GM23338 (cell line): ENCODE measurements around the gene RSPH6A. TPM values are rescaled to one million over a fixed set of nuclear protein-coding genes. Genes with fewer than 3 reads are reported as not detected.

Experiments used
- ATAC-seq: fragments of 200-7000 bp; cut with Tn5 transposase; 3 replicates; pipeline ENCODE4 v1.9.1; 2020
- DNase-seq: peaks from one replicate; pipeline ENCODE4 v3.0.0-alpha.2; 2015; ENCODE audit warnings: low spot score
- H2AFZ ChIP-seq: fragments of 200-600 bp; sonication (generic); 2 replicates; pipeline ENCODE4 v1.8.0; 2016; ENCODE audit warnings: antibody characterized with exemption, mild to moderate bottlenecking, moderate library complexity
- H3F3A ChIP-seq: fragments of 200-600 bp; sonication (generic); replicated peaks from 2 replicates; pipeline ENCODE4 v1.8.0; 2017; ENCODE audit warnings: antibody characterized with exemption, mixed run types, low read depth
- H3K27ac ChIP-seq: fragments of 200-600 bp; sonication (generic); 2 replicates; pipeline ENCODE4 v1.6.1; 2016; ENCODE audit warnings: low read depth
- H3K27me3 ChIP-seq: fragments of 200-600 bp; sonication (generic); 2 replicates; pipeline ENCODE4 v1.8.0; 2016; ENCODE audit warnings: mild to moderate bottlenecking, mixed run types, moderate library complexity; ENCODE audit not compliant: insufficient read depth
- H3K36me3 ChIP-seq: fragments of 200-600 bp; sonication (generic); 2 replicates; pipeline ENCODE4 v1.8.0; 2016; ENCODE audit warnings: mild to moderate bottlenecking; ENCODE audit not compliant: insufficient read depth
- H3K4me1 ChIP-seq: fragments of 200-600 bp; sonication (generic); 2 replicates; pipeline ENCODE4 v1.8.0; 2016; ENCODE audit warnings: mild to moderate bottlenecking, moderate library complexity; ENCODE audit not compliant: insufficient read depth
- H3K4me2 ChIP-seq: fragments of 200-600 bp; sonication (generic); 2 replicates; pipeline ENCODE4 v1.7.1; 2017; ENCODE audit warnings: mixed run types
- H3K4me3 ChIP-seq: fragments of 200-600 bp; sonication (generic); 2 replicates; pipeline ENCODE4 v1.6.1; 2016; ENCODE audit warnings: mixed run types
- H3K79me2 ChIP-seq: fragments of 200-600 bp; sonication (generic); replicated peaks from 2 replicates; pipeline ENCODE4 v1.8.0; 2017; ENCODE audit warnings: mild to moderate bottlenecking; ENCODE audit not compliant: insufficient read depth
- H3K9me2 ChIP-seq: fragments of 200-600 bp; sonication (generic); 2 replicates; pipeline ENCODE4 v1.8.0; 2017; ENCODE audit not compliant: insufficient read depth
- H4K20me1 ChIP-seq: fragments of 200-600 bp; sonication (generic); replicated peaks from 2 replicates; pipeline ENCODE4 v1.8.0; 2017; ENCODE audit warnings: mild to moderate bottlenecking; ENCODE audit not compliant: insufficient read depth
- H3K27ac Mint-ChIP-seq: 2 replicates; pipeline ENCODE4 v1.8.0; 2020; ENCODE audit warnings: inconsistent platforms, mild to moderate bottlenecking, moderate library complexity, mixed read lengths
- H3K27me3 Mint-ChIP-seq: 3 replicates; pipeline ENCODE4 v1.8.0; 2022; ENCODE audit warnings: low read depth, mild to moderate bottlenecking, moderate library complexity, mixed read lengths, inconsistent platforms; ENCODE audit not compliant: insufficient read depth, poor library complexity
- H3K36me3 Mint-ChIP-seq: 3 replicates; pipeline ENCODE4 v1.8.0; 2021; ENCODE audit warnings: low read depth, mild to moderate bottlenecking, inconsistent platforms, moderate library complexity, mixed read lengths
- H3K4me1 Mint-ChIP-seq: 3 replicates; pipeline ENCODE4 v1.8.0; 2020; ENCODE audit warnings: mild to moderate bottlenecking, inconsistent platforms, mixed read lengths
- H3K4me3 Mint-ChIP-seq: 3 replicates; pipeline ENCODE4 v1.8.0; 2021; ENCODE audit warnings: moderate library complexity, mild to moderate bottlenecking, inconsistent platforms, mixed read lengths
- H3K9me3 Mint-ChIP-seq: 3 replicates; pipeline ENCODE4 v1.8.0; 2020; ENCODE audit warnings: moderate library complexity, mild to moderate bottlenecking, inconsistent platforms, mixed read lengths
- CREB1 ChIP-seq: fragments of 250-450 bp; sonication (Bioruptor Pico); IDR thresholded peaks from 2 replicates; pipeline ENCODE4 v1.5.0; 2020; ENCODE audit warnings: low read depth, mild to moderate bottlenecking, moderate library complexity
- EZH2 ChIP-seq: fragments of 200-600 bp; sonication (generic); IDR thresholded peaks from one replicate; pipeline ENCODE4 v1.8.0; 2017; ENCODE audit warnings: antibody characterized with exemption, mild to moderate bottlenecking, low read depth; ENCODE audit not compliant: unreplicated experiment
- EZH2phosphoT487 ChIP-seq: fragments of 200-600 bp; sonication (generic); IDR thresholded peaks from one replicate; pipeline ENCODE4 v1.8.1; 2018; ENCODE audit warnings: antibody characterized with exemption; ENCODE audit not compliant: unreplicated experiment
- JUNB ChIP-seq: IDR thresholded peaks from one replicate; pipeline ENCODE4 v1.6.1; 2016; ENCODE audit warnings: antibody characterized with exemption; ENCODE audit not compliant: unreplicated experiment
- NANOG ChIP-seq: IDR thresholded peaks from 2 replicates; pipeline ENCODE4 v1.6.1; 2016; ENCODE audit warnings: antibody characterized with exemption, borderline replicate concordance
- POLR2AphosphoS5 ChIP-seq: IDR thresholded peaks from 2 replicates; pipeline ENCODE4 v1.6.1; 2016; ENCODE audit warnings: antibody characterized with exemption, low read depth
- REST ChIP-seq: IDR thresholded peaks from one replicate; pipeline ENCODE4 v1.6.1; 2018; ENCODE audit warnings: antibody characterized with exemption; ENCODE audit not compliant: unreplicated experiment
- STAT1 ChIP-seq: IDR thresholded peaks from one replicate; pipeline ENCODE4 v1.6.1; 2016; ENCODE audit warnings: antibody characterized with exemption; ENCODE audit not compliant: unreplicated experiment
- ZNF114 ChIP-seq: fragments of 250-450 bp; sonication (Bioruptor Pico); IDR thresholded peaks from 2 replicates; pipeline ENCODE4 v1.5.0; 2020; ENCODE audit warnings: mild to moderate bottlenecking, moderate library complexity
- ZNF331 ChIP-seq: fragments of 250-450 bp; sonication (Bioruptor Pico); IDR thresholded peaks from 2 replicates; pipeline ENCODE4 v1.5.0; 2020; ENCODE audit warnings: low read depth, mild to moderate bottlenecking, moderate library complexity
- ZNF462 ChIP-seq: fragments of 250-450 bp; sonication (Bioruptor Pico); IDR thresholded peaks from 2 replicates; pipeline ENCODE4 v1.5.0; 2020; ENCODE audit warnings: mild to moderate bottlenecking, moderate library complexity
- polyA plus RNA-seq: library from polyadenylated mRNA; unstranded; fragments of >200 nt; fragmentation: Nextera tagmentation; extraction: Ambion mirVana; gene quantifications from 2 replicates; pipeline ENCODE4 v1.2.1, GENCODE V29; 2016
- total RNA-seq: library from RNA; depleted of rRNA; stranded (reverse); fragments of >200 nt; shearing (Covaris generic); gene quantifications from 2 replicates; pipeline ENCODE4 v1.2.3, GENCODE V29; 2014
- TF ChIP-seq, protein P1 (sequence below), 2 experiments: fragments of 200-600 bp in 1 of 2; sonication (generic) in 1 of 2; conservative IDR thresholded peaks; 2 replicates each; pipeline versions ENCODE4 v1.5.1 to v1.6.1; 2016 to 2017; ENCODE audit warnings: antibody characterized with exemption in 2 of 2, low read depth in 2 of 2, mild to moderate bottlenecking in 2 of 2, moderate library complexity in 1 of 2

The RSPH6A gene
- total and polyA plus RNA-seq, 2 experiments from 2014 or later, result 0.11 to 0.21 TPM

GRCh38 chr19:45828523-45828922 lies 13.4 kb upstream of the RSPH6A start:
- Mint-ChIP-seq H3K4me3 (no peak overlapping the region; the same call in 2 of the 3 replicates), H3K27me3 (peaks cover 16% of the 10 kb centered on the region), H3K4me1 (no peaks in the 10 kb centered on the region; the same call in 2 of the 3 replicates), H3K9me3 (no peaks in the 10 kb centered on the region), H3K27ac (no peak overlapping the region), H3K36me3 (peaks cover 89% of the 10 kb centered on the region)
- Histone ChIP-seq H3K27ac (no peak overlapping the region), H3K36me3 (peaks cover 9% of the 10 kb centered on the region), H3K9me2 (no peaks in the 10 kb centered on the region), H4K20me1 (no peaks in the 10 kb centered on the region; the same call in 1 of the 2 replicates), H3F3A (peaks cover 6% of the 10 kb centered on the region; the same call in 1 of the 2 replicates), H3K79me2 (no peaks in the 10 kb centered on the region), H3K4me3 (no peak overlapping the region), H3K4me2 (no peak overlapping the region), H3K27me3 (no peaks in the 10 kb centered on the region), H3K4me1 (no peaks in the 10 kb centered on the region), H2AFZ (no peak overlapping the region)
- TF ChIP-seq ZNF462 (CRISPR knock-in tag), result no peak
- no peak for TF ChIP-seq NANOG
- TF ChIP-seq EZH2, result no peak
- no peak for TF ChIP-seq EZH2phosphoT487
- no peak for TF ChIP-seq ZNF114 (CRISPR knock-in tag)
- TF ChIP-seq STAT1, result no peak
- no peak for TF ChIP-seq JUNB
- no peak for TF ChIP-seq ZNF331 (CRISPR knock-in tag)
- no peak for TF ChIP-seq POLR2AphosphoS5
- no peak for TF ChIP-seq CREB1 (CRISPR knock-in tag)
- no peak for TF ChIP-seq REST
- TF ChIP-seq, protein P1, sequence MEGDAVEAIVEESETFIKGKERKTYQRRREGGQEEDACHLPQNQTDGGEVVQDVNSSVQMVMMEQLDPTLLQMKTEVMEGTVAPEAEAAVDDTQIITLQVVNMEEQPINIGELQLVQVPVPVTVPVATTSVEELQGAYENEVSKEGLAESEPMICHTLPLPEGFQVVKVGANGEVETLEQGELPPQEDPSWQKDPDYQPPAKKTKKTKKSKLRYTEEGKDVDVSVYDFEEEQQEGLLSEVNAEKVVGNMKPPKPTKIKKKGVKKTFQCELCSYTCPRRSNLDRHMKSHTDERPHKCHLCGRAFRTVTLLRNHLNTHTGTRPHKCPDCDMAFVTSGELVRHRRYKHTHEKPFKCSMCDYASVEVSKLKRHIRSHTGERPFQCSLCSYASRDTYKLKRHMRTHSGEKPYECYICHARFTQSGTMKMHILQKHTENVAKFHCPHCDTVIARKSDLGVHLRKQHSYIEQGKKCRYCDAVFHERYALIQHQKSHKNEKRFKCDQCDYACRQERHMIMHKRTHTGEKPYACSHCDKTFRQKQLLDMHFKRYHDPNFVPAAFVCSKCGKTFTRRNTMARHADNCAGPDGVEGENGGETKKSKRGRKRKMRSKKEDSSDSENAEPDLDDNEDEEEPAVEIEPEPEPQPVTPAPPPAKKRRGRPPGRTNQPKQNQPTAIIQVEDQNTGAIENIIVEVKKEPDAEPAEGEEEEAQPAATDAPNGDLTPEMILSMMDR (conservative IDR thresholded peaks at IDR 0.05; ENCODE audit: low read depth in 2 of 2), result no peak
- no peak for ATAC-seq
- DNase-seq, result no peak
